Measurements from ENCODE around the gene SMG7.

Gene SMG7

DNA sequence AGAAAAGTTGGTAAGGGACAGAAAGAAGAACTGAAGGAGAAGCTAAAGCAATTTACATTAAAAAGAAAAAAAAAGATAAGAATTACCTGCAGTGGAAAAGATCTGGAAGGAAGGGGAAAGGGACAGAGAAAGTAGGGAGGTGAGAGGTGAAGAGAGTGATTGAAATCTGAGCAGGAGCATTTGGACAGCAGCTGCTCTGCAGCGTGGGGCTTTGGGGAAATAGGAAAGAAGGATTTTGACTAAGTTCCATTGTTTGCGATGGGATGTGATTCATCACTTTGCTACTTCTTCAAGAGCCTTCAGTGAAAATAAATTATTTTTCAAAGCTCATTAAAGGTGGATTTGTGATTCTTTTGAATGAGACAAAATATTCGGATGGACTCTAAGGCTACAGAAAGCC, 28.1 kb upstream of the SMG7 start:
- Histone ChIP-seq H3K36me3 (ENCODE audit: control insufficient read depth, insufficient read depth, low read length, severe bottlenecking) (no peaks in the 10 kb centered on the region), H3K9me3 (ENCODE audit: control insufficient read depth, low read length) (no peaks in the 10 kb centered on the region), H3K4me1 (ENCODE audit: control insufficient read depth, insufficient read depth, low read length) (no peaks in the 10 kb centered on the region), H3K27me3 (replicated peaks; ENCODE audit: control insufficient read depth, insufficient read depth, low read length) (no peaks in the 10 kb centered on the region), H3K4me3 (ENCODE audit: low read length) (no peak overlapping the region), H3K9ac (ENCODE audit: low read length) (no peak overlapping the region)
- DNase-seq (ENCODE audit: low read depth): peak; percentile 52

DNA sequence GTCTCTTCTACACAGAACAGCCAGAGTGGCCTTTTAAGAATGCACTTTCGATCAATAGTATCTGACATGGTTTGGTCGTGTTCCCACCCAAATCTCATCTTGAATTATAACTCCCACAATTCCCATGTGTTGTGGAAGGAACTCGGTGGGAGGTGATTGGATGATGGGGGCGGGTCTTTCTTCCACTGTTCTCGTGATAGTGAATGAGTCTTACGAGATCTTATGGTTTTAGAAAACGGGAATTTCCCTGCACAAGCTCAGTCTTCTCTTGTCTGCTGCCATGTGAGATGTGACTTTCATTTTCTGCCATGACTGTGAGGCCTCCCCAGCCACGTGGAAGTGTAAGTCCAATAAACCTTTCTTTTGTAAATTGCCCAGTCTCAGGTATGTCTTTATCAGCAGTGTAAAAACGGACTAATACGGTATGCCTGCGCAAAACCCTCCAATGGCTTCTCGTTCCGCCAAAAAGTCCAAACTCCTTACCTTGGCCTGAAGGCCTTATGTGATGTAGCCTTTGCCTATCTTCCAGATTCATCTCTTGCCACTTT, 23.0 kb upstream of the SMG7 start:
- no peaks in the 10 kb centered on the region for H3K27me3 ChIP-seq (replicated peaks; ENCODE audit: control insufficient read depth, insufficient read depth, low read length)
- H3K4me1 ChIP-seq (ENCODE audit: control insufficient read depth, insufficient read depth, low read length): no peaks in the 10 kb centered on the region
- H3K9ac ChIP-seq (ENCODE audit: low read length): no peak overlapping the region
- no peaks in the 10 kb centered on the region for H3K9me3 ChIP-seq (ENCODE audit: control insufficient read depth, low read length)
- no peaks in the 10 kb centered on the region for H3K36me3 ChIP-seq (ENCODE audit: control insufficient read depth, insufficient read depth, low read length, severe bottlenecking)
- no peak overlapping the region for H3K4me3 ChIP-seq (ENCODE audit: low read length)
- no peak for DNase-seq (ENCODE audit: low read depth)

DNA sequence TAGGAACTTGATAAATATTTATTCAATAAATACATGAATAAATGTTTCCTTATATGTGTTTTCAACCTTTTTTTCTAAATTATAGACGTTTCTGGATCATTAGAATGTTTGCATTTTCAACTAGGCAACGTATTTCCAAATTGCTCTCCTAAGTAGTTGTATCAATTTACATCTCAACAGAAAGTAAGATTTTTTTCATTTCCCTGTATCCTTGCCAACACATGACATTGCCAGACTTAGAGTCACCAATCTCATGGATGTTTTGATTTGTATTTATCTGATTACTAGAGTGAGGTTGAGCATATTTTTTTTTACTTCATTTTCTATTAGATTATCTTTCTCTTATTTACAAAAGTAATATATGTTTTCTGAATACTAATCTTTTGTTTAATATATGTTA, 22.2 kb upstream of the SMG7 start:
- H3K27me3 ChIP-seq (replicated peaks; ENCODE audit: control insufficient read depth, insufficient read depth, low read length): no peaks in the 10 kb centered on the region
- H3K4me3 ChIP-seq (ENCODE audit: low read length): no peak overlapping the region
- no peaks in the 10 kb centered on the region for H3K4me1 ChIP-seq (ENCODE audit: control insufficient read depth, insufficient read depth, low read length)
- no peaks in the 10 kb centered on the region for H3K9me3 ChIP-seq (ENCODE audit: control insufficient read depth, low read length)
- H3K9ac ChIP-seq (ENCODE audit: low read length): no peak overlapping the region
- peak; percentile 55 for DNase-seq (ENCODE audit: low read depth)
- no peaks in the 10 kb centered on the region for H3K36me3 ChIP-seq (ENCODE audit: control insufficient read depth, insufficient read depth, low read length, severe bottlenecking)

DNA sequence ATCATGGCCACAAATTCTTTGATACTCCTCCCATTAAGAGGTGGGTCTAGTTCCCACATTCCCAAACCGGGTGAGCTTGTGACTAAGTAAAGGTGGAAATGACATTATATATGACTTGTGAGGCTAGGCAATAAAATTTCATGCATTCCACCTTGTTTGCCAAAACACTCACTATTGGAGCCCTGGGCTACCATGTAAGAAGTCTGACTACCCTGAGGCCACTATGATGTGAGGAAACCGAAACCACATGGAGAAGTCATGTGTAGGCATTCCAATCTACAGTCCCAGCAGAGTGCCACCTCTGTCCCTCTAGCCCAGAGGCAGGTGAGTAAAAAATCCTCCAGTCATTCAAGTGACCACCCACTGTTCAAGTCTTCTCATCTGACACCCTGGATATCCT, 17.9 kb upstream of the SMG7 start:
- H3K4me3 ChIP-seq (ENCODE audit: low read length): no peak overlapping the region
- DNase-seq (ENCODE audit: low read depth): no peak
- H3K27me3 ChIP-seq (replicated peaks; ENCODE audit: control insufficient read depth, insufficient read depth, low read length): no peaks in the 10 kb centered on the region
- no peak overlapping the region for H3K9ac ChIP-seq (ENCODE audit: low read length)
- H3K9me3 ChIP-seq (ENCODE audit: control insufficient read depth, low read length): no peaks in the 10 kb centered on the region
- H3K36me3 ChIP-seq (ENCODE audit: control insufficient read depth, insufficient read depth, low read length, severe bottlenecking): no peaks in the 10 kb centered on the region
- H3K4me1 ChIP-seq (ENCODE audit: control insufficient read depth, insufficient read depth, low read length): no peaks in the 10 kb centered on the region

DNA sequence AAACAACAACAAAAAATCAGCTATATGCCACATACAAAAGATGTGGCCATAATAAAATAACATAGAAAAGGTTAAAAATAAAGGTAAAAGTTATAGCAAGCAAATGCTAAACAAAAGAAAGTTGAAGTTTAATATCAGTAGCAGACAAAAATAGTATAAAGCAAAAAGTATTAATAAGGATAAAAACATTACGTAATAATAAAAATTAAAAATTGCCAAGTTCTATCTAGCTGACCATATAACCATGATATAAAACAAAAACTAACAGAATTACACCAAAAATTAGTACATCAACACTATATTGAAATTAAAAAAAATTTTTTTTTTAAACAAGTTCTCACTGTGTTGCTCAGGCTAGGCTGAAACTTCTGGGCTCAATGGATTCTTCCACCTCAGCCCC, 15.5 kb upstream of the SMG7 start:
- no peak for DNase-seq (ENCODE audit: low read depth)
- H3K27me3 ChIP-seq (replicated peaks; ENCODE audit: control insufficient read depth, insufficient read depth, low read length): no peaks in the 10 kb centered on the region
- H3K4me3 ChIP-seq (ENCODE audit: low read length): no peak overlapping the region
- H3K36me3 ChIP-seq (ENCODE audit: control insufficient read depth, insufficient read depth, low read length, severe bottlenecking): no peaks in the 10 kb centered on the region
- no peaks in the 10 kb centered on the region for H3K4me1 ChIP-seq (ENCODE audit: control insufficient read depth, insufficient read depth, low read length)
- H3K9ac ChIP-seq (ENCODE audit: low read length): no peak overlapping the region
- H3K9me3 ChIP-seq (ENCODE audit: control insufficient read depth, low read length): no peaks in the 10 kb centered on the region

DNA sequence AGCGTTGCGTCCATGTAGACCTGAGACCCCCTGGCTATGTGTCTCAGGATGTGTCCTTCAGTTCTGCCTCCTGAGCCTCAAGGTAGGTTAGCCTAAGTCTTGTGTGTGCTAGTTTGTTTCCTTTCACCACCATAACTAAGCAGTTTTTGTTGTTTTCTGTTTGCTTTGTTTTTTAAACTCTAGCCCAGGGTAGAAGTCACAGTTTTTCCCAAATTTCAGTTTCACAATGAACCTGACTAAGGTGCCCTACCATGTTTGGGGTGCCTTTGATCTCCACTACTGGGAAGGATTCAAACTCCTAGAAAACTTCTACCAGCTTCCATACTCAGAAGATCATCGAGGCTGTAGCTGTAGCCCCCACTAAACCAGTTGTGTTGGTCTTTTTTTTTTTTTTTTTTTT, 14.8 kb upstream of the SMG7 start:
- no peaks in the 10 kb centered on the region for H3K36me3 ChIP-seq (ENCODE audit: control insufficient read depth, insufficient read depth, low read length, severe bottlenecking)
- no peak for DNase-seq (ENCODE audit: low read depth)
- no peak overlapping the region for H3K4me3 ChIP-seq (ENCODE audit: low read length)
- no peaks in the 10 kb centered on the region for H3K4me1 ChIP-seq (ENCODE audit: control insufficient read depth, insufficient read depth, low read length)
- no peaks in the 10 kb centered on the region for H3K27me3 ChIP-seq (replicated peaks; ENCODE audit: control insufficient read depth, insufficient read depth, low read length)
- no peak overlapping the region for H3K9ac ChIP-seq (ENCODE audit: low read length)
- H3K9me3 ChIP-seq (ENCODE audit: control insufficient read depth, low read length): no peaks in the 10 kb centered on the region

DNA sequence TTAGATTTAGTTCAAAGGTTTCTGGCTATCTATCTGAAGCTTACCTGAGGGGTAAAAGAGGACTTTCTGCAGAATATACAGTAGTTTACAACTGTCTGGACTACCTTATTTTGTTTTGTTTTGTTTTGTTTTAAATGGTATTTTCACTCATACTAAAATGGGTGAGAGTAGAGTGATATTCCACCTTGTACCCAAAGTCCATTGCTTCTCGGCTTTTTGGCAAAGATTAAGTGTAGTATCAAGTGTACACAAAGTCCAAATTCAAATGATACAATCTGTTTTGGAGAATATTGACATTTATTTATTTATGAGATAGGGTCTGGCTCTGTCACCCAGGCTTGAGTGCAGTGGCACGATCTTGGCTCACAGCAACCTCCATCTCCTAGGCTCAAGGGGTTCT, 11.7 kb upstream of the SMG7 start:
- Histone ChIP-seq H3K4me1 (ENCODE audit: control insufficient read depth, insufficient read depth, low read length) (no peaks in the 10 kb centered on the region), H3K9me3 (ENCODE audit: control insufficient read depth, low read length) (no peaks in the 10 kb centered on the region), H3K9ac (ENCODE audit: low read length) (no peak overlapping the region), H3K4me3 (ENCODE audit: low read length) (no peak overlapping the region), H3K36me3 (ENCODE audit: control insufficient read depth, insufficient read depth, low read length, severe bottlenecking) (no peaks in the 10 kb centered on the region), H3K27me3 (replicated peaks; ENCODE audit: control insufficient read depth, insufficient read depth, low read length) (no peaks in the 10 kb centered on the region)
- no peak for DNase-seq (ENCODE audit: low read depth)

DNA sequence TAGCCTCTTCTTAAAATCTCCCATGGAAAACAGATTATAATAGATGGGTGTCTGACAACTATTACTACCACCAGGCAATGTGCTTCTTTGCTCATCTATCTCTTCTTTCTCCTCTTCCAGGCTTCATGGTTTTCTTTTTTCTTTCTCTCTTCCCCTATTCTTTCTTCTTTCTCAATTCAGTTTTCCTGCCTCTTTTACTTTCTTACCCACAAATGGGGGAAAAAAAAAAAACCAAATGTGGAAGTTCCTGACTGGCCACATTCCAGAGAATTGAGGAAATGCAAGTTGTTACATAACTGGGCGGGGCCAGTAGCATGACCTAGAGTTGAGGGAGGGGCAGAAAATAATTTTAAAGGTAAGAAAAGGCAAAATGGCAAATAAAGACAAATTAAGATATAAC, 10.9 kb upstream of the SMG7 start:
- no peak overlapping the region for H3K9ac ChIP-seq (ENCODE audit: low read length)
- no peaks in the 10 kb centered on the region for H3K27me3 ChIP-seq (replicated peaks; ENCODE audit: control insufficient read depth, insufficient read depth, low read length)
- no peaks in the 10 kb centered on the region for H3K9me3 ChIP-seq (ENCODE audit: control insufficient read depth, low read length)
- no peak overlapping the region for H3K4me3 ChIP-seq (ENCODE audit: low read length)
- H3K4me1 ChIP-seq (ENCODE audit: control insufficient read depth, insufficient read depth, low read length): no peaks in the 10 kb centered on the region
- no peak for DNase-seq (ENCODE audit: low read depth)
- H3K36me3 ChIP-seq (ENCODE audit: control insufficient read depth, insufficient read depth, low read length, severe bottlenecking): no peaks in the 10 kb centered on the region

DNA sequence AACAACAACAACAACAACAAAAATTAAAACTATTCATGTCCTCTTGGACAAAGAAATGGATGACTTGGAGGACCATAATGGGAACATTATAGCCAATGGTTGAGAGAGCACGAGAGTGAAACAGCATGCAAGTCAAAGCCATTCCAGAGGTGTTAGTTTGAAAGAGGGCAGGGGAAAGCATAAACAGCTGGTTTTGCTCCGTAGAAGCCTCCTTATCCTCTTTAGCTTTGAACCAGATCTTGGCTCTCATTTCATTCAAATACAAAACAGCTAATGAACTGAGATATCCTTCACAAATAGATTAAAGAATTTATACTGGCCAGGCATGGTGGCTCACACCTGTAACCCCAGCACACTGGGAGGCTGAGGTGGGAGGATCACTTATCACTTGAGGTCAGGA, 8.7 kb upstream of the SMG7 start:
- H3K9ac ChIP-seq (ENCODE audit: low read length): no peak overlapping the region
- H3K9me3 ChIP-seq (ENCODE audit: control insufficient read depth, low read length): no peaks in the 10 kb centered on the region
- no peak overlapping the region for H3K4me3 ChIP-seq (ENCODE audit: low read length)
- H3K27me3 ChIP-seq (replicated peaks; ENCODE audit: control insufficient read depth, insufficient read depth, low read length): no peaks in the 10 kb centered on the region
- H3K36me3 ChIP-seq (ENCODE audit: control insufficient read depth, insufficient read depth, low read length, severe bottlenecking): no peaks in the 10 kb centered on the region
- DNase-seq (ENCODE audit: low read depth): no peak
- H3K4me1 ChIP-seq (ENCODE audit: control insufficient read depth, insufficient read depth, low read length): peaks cover 7% of the 10 kb centered on the region

DNA sequence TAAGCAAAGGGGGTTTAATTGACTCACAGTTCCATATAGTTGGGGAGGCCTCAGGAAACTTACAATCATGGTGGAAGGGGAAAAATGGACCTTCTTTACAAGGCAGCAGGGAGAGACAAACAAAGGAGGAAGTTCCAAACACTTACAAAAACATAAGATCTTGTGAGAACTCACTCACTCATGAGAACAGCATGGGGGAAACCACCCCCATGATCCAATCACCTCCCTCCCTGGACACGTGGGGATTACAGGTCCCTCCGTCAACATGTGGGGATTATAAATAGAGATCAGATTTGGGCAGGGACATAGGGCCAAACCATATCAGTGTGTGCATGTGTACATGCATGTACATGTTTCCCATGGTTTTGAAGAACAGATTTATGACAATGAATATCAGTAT, 5.5 kb upstream of the SMG7 start:
- no peaks in the 10 kb centered on the region for H3K27me3 ChIP-seq (replicated peaks; ENCODE audit: control insufficient read depth, insufficient read depth, low read length)
- peaks cover 7% of the 10 kb centered on the region for H3K4me1 ChIP-seq (ENCODE audit: control insufficient read depth, insufficient read depth, low read length)

DNA sequence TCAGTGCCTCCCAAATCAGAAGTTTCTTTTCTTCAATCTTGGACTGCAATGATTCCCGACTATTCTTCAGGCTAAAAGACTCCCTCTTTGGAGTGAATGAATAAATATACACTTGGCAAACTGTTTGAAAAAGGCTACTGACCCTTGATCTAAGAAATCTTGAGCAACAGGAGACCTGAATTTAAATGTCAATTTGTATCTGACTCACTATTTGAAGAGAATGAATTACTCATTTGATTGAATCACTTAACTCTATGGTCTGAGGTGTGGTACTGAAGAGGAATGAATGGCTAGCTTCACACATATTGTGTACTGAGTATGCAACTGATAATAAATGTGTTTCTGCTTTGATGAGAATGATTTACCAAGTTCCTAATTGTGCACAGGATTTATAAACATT, 4.6 kb upstream of the SMG7 start:
- peaks cover 7% of the 10 kb centered on the region for H3K4me1 ChIP-seq (ENCODE audit: control insufficient read depth, insufficient read depth, low read length)
- no peak overlapping the region for H3K4me3 ChIP-seq (ENCODE audit: low read length)
- no peak overlapping the region for H3K9ac ChIP-seq (ENCODE audit: low read length)
- H3K9me3 ChIP-seq (ENCODE audit: control insufficient read depth, low read length): no peaks in the 10 kb centered on the region
- H3K27me3 ChIP-seq (replicated peaks; ENCODE audit: control insufficient read depth, insufficient read depth, low read length): no peaks in the 10 kb centered on the region
- H3K36me3 ChIP-seq (ENCODE audit: control insufficient read depth, insufficient read depth, low read length, severe bottlenecking): no peaks in the 10 kb centered on the region
- DNase-seq (ENCODE audit: low read depth): no peak

More for the DNA sequence above, 5.5 kb upstream of the SMG7 start:
- DNase-seq (ENCODE audit: low read depth): no peak
- Histone ChIP-seq H3K36me3 (ENCODE audit: control insufficient read depth, insufficient read depth, low read length, severe bottlenecking) (no peaks in the 10 kb centered on the region), H3K4me3 (ENCODE audit: low read length) (no peak overlapping the region), H3K9me3 (ENCODE audit: control insufficient read depth, low read length) (no peaks in the 10 kb centered on the region), H3K9ac (ENCODE audit: low read length) (no peak overlapping the region)

DNA sequence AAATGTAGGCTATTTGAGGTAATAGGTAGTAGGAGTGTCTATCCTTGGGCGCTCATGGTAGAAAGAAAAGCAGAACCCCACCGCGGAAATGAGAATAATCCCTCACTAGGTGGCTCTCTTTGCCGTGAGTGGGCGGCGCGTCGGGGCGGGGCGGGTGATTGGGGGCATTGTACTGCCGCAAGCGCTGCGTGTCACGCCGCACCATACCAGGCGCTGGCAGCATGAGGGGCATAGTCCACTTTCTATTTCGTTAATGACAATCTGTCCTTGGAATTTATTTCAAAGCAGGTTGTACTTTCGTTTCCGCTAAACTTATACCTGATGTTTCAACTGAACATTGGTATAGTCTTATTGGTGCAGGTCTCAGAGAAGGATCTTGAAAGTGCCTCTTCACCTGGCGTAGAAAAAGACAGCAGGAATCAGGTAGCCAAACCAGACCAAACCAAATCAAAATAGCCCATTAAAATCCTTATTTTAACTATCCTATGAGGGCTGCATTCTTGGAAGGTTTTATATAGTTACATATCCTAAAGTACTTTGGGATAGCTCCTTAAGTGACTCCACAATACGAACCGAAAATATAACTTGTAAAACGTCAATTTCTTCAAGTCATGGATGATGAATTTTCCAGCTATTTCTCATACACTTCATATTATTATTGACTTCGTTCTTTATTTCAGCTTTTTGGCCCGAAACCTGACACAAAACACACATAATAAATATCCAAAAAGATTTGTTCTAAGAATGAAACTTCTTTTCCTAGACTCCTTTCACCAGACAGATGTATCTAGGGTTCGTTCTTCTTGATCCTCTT, 1.9 kb upstream of the SMG7 start:
- peak overlapping the region; percentile 91 for H3K4me3 ChIP-seq (ENCODE audit: low read length)

More for the DNA sequence above, 1.9 kb upstream of the SMG7 start:
- H3K27me3 ChIP-seq (replicated peaks; ENCODE audit: control insufficient read depth, insufficient read depth, low read length): no peaks in the 10 kb centered on the region
- peaks cover 15% of the 10 kb centered on the region for H3K4me1 ChIP-seq (ENCODE audit: control insufficient read depth, insufficient read depth, low read length)
- peak overlapping the region; percentile 98 for H3K9ac ChIP-seq (ENCODE audit: low read length)
- H3K9me3 ChIP-seq (ENCODE audit: control insufficient read depth, low read length): no peaks in the 10 kb centered on the region
- DNase-seq (ENCODE audit: low read depth): peak; percentile 94
- H3K36me3 ChIP-seq (ENCODE audit: control insufficient read depth, insufficient read depth, low read length, severe bottlenecking): no peaks in the 10 kb centered on the region

All from adipocyte (in vitro differentiated cells).